ENCODE results near the gene RAVER2.
A peak's percentile ranks its signal among the peaks of the same experiment; 100 is the strongest.
"Not testable (repeated sequence)": the region's sequence is repeated elsewhere in the genome, so short reads cannot be mapped to it uniquely, and the experiment has no call there.

The RAVER2 gene, protein sequence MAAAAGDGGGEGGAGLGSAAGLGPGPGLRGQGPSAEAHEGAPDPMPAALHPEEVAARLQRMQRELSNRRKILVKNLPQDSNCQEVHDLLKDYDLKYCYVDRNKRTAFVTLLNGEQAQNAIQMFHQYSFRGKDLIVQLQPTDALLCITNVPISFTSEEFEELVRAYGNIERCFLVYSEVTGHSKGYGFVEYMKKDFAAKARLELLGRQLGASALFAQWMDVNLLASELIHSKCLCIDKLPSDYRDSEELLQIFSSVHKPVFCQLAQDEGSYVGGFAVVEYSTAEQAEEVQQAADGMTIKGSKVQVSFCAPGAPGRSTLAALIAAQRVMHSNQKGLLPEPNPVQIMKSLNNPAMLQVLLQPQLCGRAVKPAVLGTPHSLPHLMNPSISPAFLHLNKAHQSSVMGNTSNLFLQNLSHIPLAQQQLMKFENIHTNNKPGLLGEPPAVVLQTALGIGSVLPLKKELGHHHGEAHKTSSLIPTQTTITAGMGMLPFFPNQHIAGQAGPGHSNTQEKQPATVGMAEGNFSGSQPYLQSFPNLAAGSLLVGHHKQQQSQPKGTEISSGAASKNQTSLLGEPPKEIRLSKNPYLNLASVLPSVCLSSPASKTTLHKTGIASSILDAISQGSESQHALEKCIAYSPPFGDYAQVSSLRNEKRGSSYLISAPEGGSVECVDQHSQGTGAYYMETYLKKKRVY

DNA sequence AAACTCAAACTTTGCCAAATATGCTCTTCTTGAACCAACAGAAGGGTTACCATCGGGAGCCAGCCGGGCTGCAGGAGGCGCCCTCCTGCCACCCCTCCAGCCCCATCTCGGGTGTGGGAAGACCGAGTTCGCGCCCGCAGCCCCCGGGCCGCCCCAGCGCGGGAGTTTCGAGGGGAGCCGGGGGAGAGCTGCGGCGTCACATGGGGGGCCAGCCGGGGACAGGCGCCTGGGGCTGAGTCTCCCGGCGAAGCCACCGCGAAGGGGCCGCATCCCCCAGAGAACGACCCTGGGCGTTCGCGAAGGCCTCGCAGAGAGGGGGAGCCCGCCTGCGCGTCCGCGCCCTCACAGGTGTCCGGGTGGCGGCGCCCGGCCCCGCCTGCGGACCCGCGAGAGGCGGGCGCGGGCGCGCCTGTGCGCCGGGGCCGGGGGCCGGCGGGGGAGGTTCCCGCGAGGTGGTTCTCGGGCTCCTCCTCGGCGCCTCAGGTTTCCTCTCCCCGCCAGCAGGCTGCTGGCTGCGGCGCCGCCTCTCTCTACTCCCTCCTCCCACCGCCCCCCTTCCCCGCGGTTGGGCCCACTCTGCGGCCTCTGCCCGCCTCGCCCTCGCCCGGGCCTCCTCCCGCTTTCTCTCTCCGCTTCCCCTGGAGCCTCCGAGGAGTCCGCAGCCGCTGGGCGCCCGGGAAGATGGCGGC, at the start of gene RAVER2:
Gene RAVER2, plus strand, starts transcription at position 584 of the 689 bp plus-strand sequence. Its CDS starts 98 bp downstream, at position 682.
- DNase-seq (ENCODE audit: low spot score) = peak; percentile 41

DNA sequence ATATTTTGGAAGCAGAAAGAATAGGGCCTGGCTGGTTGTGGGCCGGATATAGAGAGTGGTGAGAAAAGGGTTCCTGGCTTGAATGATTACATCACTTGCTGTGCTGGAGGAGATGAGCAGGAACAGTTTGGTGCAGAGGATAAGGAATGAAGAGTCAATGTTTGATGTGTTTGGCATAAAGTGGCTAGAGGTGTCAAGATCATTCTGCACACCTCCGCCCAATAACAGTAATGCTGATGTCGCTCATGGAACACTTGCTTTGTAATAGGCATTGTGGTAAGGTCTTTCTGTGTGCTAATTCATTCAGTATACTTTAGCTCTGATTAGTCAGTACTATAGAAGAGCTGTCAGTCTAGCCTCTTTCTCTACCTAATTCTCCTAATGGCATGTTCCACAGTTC, 48.0 kb upstream of the RAVER2 start:
- no peak for DNase-seq (ENCODE audit: low spot score)

DNA sequence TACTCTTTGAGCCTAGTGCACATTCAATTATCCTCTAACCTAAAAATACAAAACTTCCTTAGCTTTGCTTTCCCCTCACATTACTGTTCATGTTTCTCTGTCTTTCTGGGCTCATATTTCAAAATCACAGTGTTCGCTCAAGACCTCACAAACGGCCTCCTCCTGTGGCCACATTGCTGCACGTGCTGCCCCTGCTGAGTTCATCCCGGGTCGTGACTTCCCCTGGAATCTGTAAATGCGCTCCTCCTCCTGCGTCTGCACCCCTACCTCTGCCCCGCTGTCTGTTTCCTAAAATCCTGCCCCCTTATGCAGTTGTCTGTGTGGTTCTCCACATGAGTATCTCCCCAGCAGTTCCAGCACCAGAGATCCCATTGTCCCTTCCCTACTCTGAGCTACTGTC, 45.5 kb upstream of the RAVER2 start:
- no peak for DNase-seq (ENCODE audit: low spot score)

DNA sequence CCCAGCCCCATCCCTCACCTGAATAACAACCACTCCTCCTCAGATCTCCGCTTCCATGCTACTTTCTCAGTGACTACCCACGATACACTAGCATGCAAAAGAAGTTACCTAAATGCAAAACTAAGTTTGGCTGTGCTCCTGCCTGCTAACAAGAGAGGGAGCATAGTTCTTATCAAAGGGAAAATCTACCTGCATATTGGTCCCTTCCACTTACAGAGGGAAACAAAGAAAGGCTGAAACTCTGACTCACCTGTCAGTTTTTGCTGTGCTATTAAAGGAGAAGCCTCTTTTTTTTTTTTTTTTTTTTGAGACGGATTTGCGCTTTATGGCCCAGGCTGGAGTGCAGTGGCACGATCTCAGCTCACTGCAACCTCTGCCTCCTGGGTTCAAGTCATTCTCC, 43.8 kb upstream of the RAVER2 start:
- DNase-seq (ENCODE audit: low spot score) = no peak

DNA sequence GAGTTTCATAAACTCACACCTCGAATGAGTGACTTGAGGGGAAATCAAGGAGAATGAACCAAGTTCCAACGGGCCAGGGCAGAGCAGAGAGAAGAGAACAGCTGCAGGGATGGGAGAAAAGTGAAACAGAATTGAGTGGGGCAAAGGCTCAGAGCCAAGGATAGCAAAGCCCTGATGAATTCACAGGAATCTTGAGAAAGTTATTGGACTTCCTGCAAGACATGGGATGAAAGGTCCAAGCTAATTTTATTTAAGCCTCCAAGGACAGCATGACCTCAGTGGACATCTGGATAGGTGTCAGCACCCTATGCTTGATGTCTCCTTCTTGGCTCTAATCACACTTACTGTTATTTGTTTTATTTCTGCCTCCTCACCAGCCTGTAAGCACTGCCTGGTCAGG, 43.0 kb upstream of the RAVER2 start:
- DNase-seq (ENCODE audit: low spot score) = no peak

DNA sequence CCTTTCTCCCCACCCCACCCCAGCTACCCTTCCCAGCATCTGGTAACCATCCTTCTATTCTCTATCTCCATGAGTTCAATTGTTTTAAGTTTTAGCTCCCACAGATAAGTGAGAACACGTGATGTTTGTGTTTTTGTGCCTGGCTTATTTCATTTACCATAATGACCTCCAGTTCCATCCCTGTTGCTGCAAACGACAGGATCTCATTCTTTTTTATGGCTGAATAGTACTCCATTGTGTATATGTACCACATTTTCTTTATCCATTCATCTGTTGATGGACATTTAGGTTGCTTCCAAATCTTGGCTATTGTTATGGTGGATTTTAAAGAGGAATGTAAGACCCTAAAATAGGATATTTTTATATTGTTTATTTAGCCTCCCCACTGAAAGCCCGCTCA, 42.2 kb upstream of the RAVER2 start:
- DNase-seq (ENCODE audit: low spot score) = not testable (repeated sequence)

DNA sequence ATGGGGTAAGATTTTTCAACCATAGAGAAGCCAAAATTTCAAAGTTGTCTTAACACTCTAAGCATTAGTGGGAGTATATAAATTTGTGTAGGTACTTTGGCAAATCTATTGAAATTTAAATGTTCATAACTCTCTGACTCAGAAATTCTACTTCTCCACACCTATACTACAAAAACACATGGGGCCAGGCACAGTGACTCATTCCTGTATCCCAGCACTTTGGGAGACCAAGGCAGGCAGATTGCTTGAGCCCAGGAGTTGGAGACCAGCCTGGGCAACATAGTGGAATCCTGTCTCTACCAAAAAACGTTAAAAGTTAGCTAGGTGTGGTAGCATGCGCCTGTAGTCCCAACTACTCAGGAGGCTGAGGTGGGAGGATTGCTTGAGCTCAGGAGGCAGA, 41.3 kb upstream of the RAVER2 start:
- DNase-seq (ENCODE audit: low spot score) = no peak

DNA sequence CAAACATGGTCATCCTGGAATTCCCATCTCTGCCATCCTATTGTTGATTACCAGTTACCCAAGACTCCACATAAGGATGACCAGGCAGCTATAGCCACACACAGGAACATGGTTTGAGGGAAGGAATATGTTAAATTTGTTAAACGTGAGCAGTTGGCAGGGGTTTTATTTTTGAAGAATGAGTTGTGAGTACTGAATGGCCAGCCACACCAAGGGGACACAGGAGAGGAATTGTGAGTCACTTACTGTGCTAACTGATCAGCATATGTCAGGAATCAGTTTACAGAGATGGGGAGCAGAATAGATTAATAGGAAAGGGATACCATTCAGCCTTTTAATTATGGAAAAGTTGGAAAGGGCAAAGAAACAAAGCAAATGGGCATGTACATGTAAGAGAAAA, 39.3 kb upstream of the RAVER2 start:
- no peak for DNase-seq (ENCODE audit: low spot score)

DNA sequence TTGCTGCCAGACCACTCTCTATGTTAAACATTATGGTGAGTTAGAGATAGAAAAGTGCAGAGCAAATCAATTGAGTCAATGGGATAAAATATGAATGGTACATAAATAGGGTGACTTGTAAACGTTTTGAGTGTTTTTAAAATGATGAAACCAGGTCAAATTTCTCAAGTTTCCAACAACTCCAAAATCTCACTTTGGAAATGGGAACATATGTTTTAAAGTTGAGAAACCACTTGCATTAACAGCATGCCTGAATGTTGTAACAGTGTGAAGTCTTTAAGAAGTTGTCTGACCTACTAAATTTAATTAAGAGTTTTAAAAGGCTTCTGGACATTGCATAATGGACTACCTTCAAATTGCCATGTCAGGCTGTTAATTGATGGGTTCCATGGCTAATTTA, 33.6 kb upstream of the RAVER2 start:
- no peak for DNase-seq (ENCODE audit: low spot score)

DNA sequence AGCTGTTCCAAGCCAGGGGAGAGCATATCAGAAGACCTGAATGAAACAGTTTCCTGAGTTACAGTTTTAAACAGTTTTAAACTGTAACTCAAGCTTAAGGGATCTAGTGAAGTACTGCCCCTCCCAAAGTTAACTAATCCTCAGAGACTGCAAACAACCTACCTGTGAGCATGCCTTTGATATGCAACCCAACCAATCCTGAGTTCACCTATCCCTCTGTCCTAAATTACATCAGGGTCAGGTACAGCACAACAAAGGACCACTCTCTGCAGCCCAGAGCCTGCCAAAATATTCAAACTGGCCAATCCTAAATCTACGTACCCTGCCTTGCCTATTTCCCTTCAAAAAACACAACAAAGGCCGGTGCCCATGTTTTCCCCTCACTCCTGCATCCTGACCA, 32.8 kb upstream of the RAVER2 start:
- no peak for DNase-seq (ENCODE audit: low spot score)

DNA sequence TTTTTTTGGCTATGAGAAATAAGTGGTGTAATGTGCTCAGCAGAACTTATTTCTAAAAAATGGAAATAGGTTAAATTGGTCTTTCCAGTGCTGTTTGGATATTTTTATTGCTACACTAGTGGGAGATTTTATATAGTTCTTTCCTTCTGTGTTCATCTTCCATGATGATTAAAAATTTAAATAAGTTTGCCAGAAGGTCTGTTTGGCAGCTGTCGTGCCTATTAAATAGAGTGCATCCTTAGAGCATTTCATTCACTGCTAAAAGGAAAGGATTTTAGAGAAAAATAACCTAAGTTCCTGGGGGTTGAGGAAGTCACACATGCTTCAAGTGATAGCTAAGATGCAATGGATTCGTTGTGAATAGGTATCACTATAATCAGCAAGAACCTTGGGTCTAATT, 29.7 kb upstream of the RAVER2 start:
- DNase-seq (ENCODE audit: low spot score) = no peak

DNA sequence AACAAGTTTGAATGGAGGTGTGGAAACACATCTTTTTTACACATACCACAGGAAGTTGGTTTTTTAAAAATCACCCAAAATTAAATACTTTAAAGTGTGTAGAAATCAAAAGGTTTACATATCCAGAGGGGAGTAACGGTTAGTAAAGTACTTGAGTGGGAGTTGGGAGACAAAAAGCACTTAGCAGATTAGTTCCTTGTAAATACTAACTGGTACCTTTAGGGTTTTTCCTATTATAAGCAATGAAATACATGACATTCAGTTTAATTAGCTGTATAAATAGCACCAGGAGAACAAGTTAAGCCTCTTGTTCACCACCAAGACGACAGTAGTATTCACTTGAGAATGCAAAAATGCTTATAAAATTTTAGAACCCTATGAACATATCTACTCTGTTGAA, 23.7 kb upstream of the RAVER2 start:
- no peak for DNase-seq (ENCODE audit: low spot score)

DNA sequence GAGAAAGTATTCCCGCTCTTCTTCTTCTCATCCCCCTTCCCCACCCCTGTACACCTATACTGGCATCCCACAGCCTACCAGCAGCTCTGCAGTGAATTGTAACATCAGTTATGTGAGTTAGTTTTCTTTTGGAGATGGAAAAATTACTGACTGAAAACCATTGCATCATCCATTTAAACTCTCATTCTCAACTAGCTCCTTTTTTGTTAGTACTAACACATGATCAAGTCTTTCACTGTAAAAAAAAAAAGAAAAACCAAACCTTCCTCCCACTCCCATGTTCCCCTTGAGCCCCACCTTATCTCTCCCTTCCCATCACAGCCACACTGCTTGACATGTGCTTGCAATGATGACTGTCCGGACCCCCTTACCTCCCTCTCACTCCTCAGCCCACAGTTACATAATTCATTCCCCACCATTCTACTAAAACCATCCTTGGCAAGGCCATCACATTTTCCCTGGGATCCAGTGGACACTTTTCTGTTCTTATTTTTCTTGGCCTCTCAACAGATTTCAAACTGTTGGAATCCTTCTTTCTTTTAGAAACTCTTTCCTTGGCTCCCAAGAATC, 23.2 kb upstream of the RAVER2 start:
- DNase-seq (ENCODE audit: low spot score) = no peak

DNA sequence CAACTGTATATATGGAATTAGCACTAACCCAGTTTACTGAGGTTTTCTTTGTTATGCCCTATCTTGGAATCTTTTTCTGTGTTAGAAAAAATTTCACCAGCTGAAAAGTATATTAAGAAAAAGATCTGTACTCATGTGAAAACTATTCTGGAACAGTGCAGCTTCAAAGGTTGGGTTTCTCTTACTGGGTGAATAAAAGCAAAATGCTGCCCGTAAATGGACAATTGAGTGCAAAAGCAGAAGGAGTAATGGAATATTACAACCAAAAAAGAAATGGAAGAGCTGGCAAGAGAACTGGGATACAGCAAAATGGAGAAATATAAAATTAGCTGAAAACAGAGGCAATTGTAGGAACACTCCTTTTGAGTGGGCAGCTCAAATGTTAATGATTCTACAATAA, 17.0 kb upstream of the RAVER2 start:
- no peak for DNase-seq (ENCODE audit: low spot score)

DNA sequence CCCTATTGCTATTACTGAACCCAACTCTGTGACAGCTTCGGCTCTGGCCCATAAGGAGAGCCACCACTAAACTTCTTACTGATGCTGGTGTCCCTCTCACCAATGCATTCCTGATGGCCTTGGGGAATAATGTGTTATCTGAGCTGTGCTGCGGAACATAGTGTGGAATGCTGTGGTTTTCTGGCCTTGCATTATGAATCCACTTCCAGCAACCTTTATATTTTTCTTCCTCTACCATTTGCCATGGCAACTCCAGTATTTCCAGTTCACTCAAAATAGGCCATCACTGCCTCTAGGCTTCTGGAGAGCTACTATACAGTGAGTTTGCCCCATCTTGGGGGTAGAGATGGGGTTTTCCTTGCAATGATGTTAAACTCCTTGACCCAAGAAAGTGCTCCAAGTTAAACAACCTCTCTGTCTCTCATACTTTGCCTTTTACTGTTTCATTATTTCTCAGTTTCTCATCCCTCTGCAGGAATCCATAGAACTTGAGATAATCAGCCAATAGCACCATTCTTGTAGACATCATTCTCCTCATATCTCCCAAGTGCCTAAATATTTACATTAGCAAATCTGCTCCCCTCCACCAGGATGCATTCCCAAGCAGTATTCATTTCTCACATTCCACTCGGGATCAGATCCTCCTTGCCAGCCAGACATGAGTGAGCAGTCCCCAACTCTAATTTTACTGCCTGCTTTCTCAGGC, 11.1 kb upstream of the RAVER2 start:
- no peak for DNase-seq (ENCODE audit: low spot score)

DNA sequence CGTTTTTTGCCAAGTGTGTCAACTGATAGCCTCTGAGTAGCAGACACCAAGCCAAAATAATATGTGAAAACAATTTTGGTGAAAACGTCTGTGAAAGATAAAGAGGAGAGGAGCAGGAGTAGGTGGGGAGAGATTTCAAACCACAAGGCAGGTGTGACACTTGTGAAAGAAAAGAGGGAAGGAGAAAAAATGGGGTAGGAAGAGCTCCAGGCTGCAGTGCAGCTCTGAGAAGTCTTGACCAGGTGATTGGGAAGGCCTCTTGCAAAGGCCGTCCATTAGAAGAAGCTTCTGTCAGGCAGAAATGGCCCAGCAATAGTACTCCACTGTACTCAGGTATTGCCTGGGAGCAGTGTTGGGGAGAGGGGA, 10.6 kb upstream of the RAVER2 start:
- DNase-seq (ENCODE audit: low spot score) = no peak

DNA sequence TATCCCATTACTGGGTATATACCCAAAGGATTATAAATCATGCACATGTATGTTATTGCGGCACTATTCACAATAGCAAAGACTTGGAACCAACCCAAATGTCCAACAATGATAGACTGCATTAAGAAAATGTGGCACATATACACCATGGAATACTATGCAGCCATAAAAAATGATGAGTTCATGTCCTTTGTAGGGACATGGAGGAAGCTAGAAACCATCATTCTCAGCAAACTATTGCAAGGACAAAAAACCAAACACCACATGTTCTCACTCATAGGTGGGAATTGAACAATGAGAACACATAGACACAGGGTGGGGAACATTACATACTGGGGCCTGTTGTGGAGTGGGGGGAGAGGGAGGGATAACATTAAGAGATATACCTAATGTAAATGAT, 4.2 kb upstream of the RAVER2 start:
- not testable (repeated sequence) for DNase-seq (ENCODE audit: low spot score)

DNA sequence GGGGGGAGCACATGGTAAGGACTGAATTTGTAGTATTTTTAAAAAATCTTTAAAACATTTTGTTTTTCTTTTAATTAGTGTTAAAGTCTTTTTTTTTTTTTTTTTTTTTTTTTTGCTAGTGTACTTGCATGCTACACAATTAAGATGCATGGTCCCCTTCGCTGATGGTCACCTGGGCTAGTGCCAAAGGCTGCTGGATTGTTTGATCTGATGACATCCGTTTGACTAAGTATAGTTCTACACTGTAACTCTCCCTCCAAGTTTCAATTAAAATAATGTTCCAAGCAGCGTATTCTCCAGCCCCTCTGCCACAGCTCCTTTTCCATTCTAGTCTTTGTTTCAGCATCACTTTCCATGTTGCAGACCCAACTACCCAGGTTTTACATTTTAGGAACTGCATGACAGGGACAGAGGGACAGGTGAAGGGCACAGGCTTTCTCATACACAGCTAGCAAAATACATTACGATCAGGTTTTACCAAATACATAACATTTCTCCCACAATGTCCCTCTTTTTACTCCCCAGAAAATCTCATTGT, 852 bp upstream of the RAVER2 start:
- peak; percentile 9 for DNase-seq (ENCODE audit: low spot score)

DNA sequence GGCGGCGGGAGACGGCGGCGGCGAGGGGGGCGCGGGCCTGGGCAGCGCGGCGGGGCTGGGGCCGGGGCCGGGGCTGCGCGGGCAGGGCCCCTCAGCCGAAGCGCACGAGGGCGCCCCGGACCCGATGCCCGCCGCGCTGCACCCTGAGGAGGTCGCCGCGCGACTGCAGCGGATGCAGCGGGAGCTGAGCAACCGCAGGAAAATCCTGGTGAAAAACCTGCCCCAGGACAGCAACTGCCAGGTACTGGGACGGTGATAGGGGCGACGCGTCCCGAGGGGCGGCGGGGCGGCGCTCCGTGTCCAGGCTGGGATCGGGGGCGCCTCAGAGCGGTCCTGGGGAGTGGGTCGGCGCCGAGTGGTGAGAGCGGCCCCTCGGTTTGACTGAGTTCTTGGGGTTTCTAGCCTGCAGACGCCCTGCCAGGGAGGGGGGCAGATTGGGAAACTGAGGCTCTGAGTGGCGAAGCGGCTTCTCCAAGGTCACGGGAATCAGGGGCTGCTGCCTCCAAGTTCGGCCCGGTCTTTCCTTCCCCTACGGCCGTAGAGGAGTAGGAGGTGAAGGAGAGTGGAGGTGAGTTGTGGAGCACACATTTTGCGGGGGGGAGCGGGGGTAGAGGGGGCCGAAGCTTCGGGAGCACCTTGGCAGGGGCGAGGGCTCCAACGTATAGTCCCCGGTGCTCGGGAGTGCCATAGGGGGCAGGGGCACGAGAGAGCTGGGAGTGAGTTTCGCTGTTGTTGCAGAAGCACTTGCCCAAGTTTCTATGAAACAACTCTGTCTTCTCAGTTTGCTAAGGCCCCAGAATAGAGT, 508 bp downstream of the RAVER2 start:
- peak; percentile 11 for DNase-seq (ENCODE audit: low spot score)

DNA sequence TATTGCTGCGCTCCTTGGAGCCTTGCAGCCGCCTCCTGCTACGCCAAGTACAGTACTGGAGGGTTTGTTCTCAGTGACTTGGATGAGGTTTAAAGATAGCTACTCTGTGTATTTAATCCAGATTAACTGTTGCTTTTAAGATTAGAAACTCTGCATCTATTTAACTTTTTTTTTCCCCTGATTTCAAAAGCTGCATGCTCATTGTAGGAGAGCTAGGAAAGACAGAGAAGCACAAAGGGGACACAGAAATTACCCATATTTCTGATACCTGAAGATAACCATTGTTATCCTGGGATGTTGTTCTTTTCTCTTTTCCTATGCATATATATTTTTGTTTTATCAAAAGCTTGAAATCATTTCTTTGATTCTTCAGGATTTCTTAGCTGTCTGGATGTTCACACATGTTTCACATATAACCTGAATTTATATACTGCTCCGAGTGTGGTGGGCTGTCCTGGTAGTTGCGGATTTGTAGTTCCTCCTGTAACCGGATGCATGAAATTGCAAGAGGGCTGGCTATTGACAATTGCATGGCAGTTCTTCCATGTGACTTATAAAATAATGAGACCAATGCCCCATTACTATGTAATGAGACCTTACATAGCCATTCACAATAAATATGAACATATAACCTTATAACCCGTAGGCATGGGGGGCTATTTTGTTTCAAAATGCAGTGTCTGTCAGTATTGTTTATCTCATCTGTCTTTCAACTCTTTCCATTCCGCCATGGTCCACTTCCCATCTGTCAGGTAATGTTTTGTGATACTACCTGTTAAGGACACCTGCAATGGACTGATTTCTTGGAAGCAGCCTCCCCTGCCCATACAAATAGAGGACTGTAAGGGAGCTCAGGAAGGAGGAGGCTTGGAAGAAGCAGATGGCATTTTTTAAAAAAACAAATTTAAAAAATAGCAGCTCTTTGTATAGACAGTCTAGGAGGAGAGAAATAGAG, 1.4 kb downstream of the RAVER2 start:
- peak; percentile 42 for DNase-seq (ENCODE audit: low spot score)

Data from kidney capillary endothelial cell (primary cell).